SK-N-SH (cell line): ENCODE measurements around the gene SESTD1.

Source experiments
- ELF1 ChIP-seq: IDR thresholded peaks from 2 replicates; pipeline ENCODE4 v1.4.0; 2012
- POLR2AphosphoS5 ChIP-seq: IDR thresholded peaks from 2 replicates; pipeline ENCODE4 v1.6.1; 2012; ENCODE audit warnings: low read depth, low read length
- RAD21 ChIP-seq: IDR thresholded peaks from 2 replicates; pipeline ENCODE4 v1.6.1; 2012; ENCODE audit warnings: mild to moderate bottlenecking, low read length
- TF ChIP-seq, protein P1 (sequence below): IDR thresholded peaks from 2 replicates; pipeline ENCODE4; 2012
- TF ChIP-seq, protein P2 (sequence below): fragments of 150-350 bp; IDR thresholded peaks from 2 replicates; pipeline ENCODE4 v1.6.1; 2016; ENCODE audit warnings: mild to moderate bottlenecking, low read depth, low read length
- TF ChIP-seq, protein P3 (sequence below): fragments of 200-600 bp; sonication (generic); IDR thresholded peaks from 2 replicates; pipeline ENCODE4 v1.6.1; 2017; ENCODE audit warnings: antibody characterized with exemption, mild to moderate bottlenecking, moderate library complexity

GRCh38 chr2:179207047-179207446 is 57.6 kb downstream of the SESTD1 start:
- TF ChIP-seq, protein P1, sequence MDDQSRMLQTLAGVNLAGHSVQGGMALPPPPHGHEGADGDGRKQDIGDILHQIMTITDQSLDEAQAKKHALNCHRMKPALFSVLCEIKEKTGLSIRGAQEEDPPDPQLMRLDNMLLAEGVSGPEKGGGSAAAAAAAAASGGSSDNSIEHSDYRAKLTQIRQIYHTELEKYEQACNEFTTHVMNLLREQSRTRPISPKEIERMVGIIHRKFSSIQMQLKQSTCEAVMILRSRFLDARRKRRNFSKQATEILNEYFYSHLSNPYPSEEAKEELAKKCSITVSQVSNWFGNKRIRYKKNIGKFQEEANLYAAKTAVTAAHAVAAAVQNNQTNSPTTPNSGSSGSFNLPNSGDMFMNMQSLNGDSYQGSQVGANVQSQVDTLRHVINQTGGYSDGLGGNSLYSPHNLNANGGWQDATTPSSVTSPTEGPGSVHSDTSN, result no peak
- TF ChIP-seq, protein P2, sequence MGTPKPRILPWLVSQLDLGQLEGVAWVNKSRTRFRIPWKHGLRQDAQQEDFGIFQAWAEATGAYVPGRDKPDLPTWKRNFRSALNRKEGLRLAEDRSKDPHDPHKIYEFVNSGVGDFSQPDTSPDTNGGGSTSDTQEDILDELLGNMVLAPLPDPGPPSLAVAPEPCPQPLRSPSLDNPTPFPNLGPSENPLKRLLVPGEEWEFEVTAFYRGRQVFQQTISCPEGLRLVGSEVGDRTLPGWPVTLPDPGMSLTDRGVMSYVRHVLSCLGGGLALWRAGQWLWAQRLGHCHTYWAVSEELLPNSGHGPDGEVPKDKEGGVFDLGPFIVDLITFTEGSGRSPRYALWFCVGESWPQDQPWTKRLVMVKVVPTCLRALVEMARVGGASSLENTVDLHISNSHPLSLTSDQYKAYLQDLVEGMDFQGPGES, result no peak
- no peak for TF ChIP-seq POLR2AphosphoS5
- no peak for TF ChIP-seq RAD21
- TF ChIP-seq, protein P3, sequence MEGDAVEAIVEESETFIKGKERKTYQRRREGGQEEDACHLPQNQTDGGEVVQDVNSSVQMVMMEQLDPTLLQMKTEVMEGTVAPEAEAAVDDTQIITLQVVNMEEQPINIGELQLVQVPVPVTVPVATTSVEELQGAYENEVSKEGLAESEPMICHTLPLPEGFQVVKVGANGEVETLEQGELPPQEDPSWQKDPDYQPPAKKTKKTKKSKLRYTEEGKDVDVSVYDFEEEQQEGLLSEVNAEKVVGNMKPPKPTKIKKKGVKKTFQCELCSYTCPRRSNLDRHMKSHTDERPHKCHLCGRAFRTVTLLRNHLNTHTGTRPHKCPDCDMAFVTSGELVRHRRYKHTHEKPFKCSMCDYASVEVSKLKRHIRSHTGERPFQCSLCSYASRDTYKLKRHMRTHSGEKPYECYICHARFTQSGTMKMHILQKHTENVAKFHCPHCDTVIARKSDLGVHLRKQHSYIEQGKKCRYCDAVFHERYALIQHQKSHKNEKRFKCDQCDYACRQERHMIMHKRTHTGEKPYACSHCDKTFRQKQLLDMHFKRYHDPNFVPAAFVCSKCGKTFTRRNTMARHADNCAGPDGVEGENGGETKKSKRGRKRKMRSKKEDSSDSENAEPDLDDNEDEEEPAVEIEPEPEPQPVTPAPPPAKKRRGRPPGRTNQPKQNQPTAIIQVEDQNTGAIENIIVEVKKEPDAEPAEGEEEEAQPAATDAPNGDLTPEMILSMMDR, result no peak
- no peak for TF ChIP-seq ELF1
